Fibroblast of lung (primary cell): ENCODE results near the gene HIVEP3.

Experiments
- EZH2 ChIP-seq: IDR thresholded peaks from 2 replicates; pipeline ENCODE4 v1.5.1; 2012; ENCODE audit warnings: low read length, control low read depth, mild to moderate bottlenecking; ENCODE audit errors: missing control alignments
- TF ChIP-seq, protein P1 (sequence below), 2 donors: IDR thresholded peaks in 1 of 2; conservative IDR thresholded peaks in 1 of 2; 1 replicate in 1 of 2; 2 replicates in 1 of 2; pipeline ENCODE4 v1.5.1; 2011 to 2012; ENCODE audit warnings: low read length in 2 of 2, control low read depth in 1 of 2, inconsistent platforms in 1 of 2, low read depth in 1 of 2, mild to moderate bottlenecking in 1 of 2

DNA sequence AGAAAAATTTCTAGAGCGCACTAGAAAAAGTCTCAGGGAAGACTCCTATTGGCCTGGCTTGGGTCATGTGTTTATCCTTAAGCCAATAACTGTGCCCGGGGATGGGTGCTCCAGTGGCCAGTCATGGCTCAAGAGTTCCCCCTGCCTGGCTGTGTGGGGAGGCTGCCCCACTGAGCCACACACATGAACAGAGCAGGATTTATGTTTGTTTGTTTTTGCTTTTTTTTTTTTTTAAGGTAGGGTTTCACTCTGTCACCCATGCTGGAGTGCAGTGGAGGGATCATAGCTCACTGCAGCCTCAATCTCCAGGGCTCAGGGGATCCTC, 456.1 kb downstream of the HIVEP3 start:
- TF ChIP-seq, protein P1, sequence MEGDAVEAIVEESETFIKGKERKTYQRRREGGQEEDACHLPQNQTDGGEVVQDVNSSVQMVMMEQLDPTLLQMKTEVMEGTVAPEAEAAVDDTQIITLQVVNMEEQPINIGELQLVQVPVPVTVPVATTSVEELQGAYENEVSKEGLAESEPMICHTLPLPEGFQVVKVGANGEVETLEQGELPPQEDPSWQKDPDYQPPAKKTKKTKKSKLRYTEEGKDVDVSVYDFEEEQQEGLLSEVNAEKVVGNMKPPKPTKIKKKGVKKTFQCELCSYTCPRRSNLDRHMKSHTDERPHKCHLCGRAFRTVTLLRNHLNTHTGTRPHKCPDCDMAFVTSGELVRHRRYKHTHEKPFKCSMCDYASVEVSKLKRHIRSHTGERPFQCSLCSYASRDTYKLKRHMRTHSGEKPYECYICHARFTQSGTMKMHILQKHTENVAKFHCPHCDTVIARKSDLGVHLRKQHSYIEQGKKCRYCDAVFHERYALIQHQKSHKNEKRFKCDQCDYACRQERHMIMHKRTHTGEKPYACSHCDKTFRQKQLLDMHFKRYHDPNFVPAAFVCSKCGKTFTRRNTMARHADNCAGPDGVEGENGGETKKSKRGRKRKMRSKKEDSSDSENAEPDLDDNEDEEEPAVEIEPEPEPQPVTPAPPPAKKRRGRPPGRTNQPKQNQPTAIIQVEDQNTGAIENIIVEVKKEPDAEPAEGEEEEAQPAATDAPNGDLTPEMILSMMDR (conservative IDR thresholded peaks at IDR 0.05 in 1 of 2, IDR thresholded peaks at IDR 0.05 in 1 of 2; ENCODE audit: low read depth in 1 of 2, low read length in 2 of 2), result no peak
- TF ChIP-seq EZH2, result no peak
